GM12878 (cell line): ENCODE results near the gene FRMPD2. TPM values are rescaled to one million over a fixed set of nuclear protein-coding genes. Genes with fewer than 3 reads are reported as not detected.

ENCODE experiments used
- E2F4 ChIP-seq: IDR thresholded peaks from 2 replicates; pipeline ENCODE4 v1.6.1; 2012; ENCODE audit warnings: low read depth, low read length, improper control_type of control experiment
- ESRRA ChIP-seq: IDR thresholded peaks from 2 replicates; pipeline ENCODE4 v1.6.1; 2012; ENCODE audit warnings: mild to moderate bottlenecking, low read length, improper control_type of control experiment
- EZH2 ChIP-seq: IDR thresholded peaks from 2 replicates; pipeline ENCODE4 v1.6.1; 2012; ENCODE audit warnings: low read depth, mild to moderate bottlenecking, control low read depth, inconsistent platforms, low read length, borderline replicate concordance; ENCODE audit not compliant: control insufficient read depth
- MYB ChIP-seq: fragments of 150-350 bp; IDR thresholded peaks from 2 replicates; pipeline ENCODE4 v1.6.1; 2014; ENCODE audit warnings: mild to moderate bottlenecking, low read depth, low read length, borderline replicate concordance
- RELB ChIP-seq: fragments of 450-650 bp; IDR thresholded peaks from 2 replicates; pipeline ENCODE4 v1.6.1; 2017; ENCODE audit warnings: low read depth, mild to moderate bottlenecking, moderate library complexity
- TCF3 ChIP-seq: IDR thresholded peaks from 2 replicates; pipeline ENCODE4 v1.6.1; 2012; ENCODE audit warnings: low read depth, mild to moderate bottlenecking, low read length, borderline replicate concordance; ENCODE audit not compliant: insufficient read depth
- polyA plus RNA-seq, 11 experiments: library from polyadenylated mRNA; depleted of rRNA in 4 of 11; unstranded in 6 of 11; stranded (reverse) in 5 of 11; fragments of >200 nt; fragmentation: Nextera tagmentation in 4 of 11; fragmentation: Illumina TruSeq in 1 of 11; extraction: Ambion mirVana in 4 of 11; extraction: Trizol in 1 of 11; gene quantifications; 1 replicate in 1 of 11; 2 replicates in 10 of 11; pipeline versions ENCODE4 v1.2.1 to v1.2.3, GENCODE V29; 2011 to 2016; ENCODE audit warnings: inconsistent platforms in 2 of 11, missing spikeins in 2 of 11, low read depth in 1 of 11
- total RNA-seq, 4 experiments: library from RNA; depleted of rRNA in 3 of 4; stranded (reverse); fragments of >200 nt in 3 of 4; fragmentation: Illumina TruSeq in 1 of 4; extraction: Trizol in 1 of 4; gene quantifications; 2 replicates each; pipeline versions ENCODE4 v1.2.1 to v1.2.3, GENCODE V29; 2013 to 2021
- TF ChIP-seq, protein P1 (sequence below): fragments of 450-650 bp; conservative IDR thresholded peaks from 2 replicates; pipeline ENCODE4 v1.6.1; 2017; ENCODE audit warnings: mild to moderate bottlenecking, moderate library complexity
- TF ChIP-seq, protein P2 (sequence below): fragments of 150-350 bp; IDR thresholded peaks from 2 replicates; pipeline ENCODE4 v1.6.1; 2016; ENCODE audit warnings: low read depth, low read length

FRMPD2 gene
- total and polyA plus RNA-seq, 10 of the 15 experiments (the other 5 are each of a cell fraction or from before 2014, with no cell fraction given), result 0.38 to 5.7 (median 1.4) TPM

DNA sequence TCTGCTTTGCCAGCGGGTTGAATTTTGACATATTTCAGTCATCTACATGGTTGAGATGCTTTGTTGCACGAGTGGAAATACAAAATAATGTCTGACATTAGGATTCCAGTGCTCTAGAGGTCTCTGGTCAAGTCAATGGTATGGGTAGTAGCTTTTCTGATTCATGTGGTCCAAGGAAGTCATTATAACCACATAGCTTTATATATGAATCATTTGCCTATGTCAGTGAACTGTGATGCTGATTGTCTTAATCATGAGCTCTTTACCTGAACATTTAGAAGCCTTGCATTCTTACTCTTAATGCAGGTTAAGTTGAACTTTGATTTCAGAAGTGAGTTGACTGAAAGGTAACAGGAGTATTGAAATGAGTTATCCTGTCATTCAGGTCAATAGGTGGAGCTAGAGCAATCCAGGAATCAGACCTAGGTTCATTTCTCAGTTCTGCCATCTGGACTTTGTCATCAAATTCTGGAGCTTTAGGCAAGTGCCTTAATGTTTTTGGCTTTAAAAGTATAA is 35.3 kb upstream of the FRMPD2 start (continued):
- TF ChIP-seq RELB, result no peak
- TF ChIP-seq MYB, result no peak
- no peak for TF ChIP-seq E2F4
- TF ChIP-seq, protein P1, sequence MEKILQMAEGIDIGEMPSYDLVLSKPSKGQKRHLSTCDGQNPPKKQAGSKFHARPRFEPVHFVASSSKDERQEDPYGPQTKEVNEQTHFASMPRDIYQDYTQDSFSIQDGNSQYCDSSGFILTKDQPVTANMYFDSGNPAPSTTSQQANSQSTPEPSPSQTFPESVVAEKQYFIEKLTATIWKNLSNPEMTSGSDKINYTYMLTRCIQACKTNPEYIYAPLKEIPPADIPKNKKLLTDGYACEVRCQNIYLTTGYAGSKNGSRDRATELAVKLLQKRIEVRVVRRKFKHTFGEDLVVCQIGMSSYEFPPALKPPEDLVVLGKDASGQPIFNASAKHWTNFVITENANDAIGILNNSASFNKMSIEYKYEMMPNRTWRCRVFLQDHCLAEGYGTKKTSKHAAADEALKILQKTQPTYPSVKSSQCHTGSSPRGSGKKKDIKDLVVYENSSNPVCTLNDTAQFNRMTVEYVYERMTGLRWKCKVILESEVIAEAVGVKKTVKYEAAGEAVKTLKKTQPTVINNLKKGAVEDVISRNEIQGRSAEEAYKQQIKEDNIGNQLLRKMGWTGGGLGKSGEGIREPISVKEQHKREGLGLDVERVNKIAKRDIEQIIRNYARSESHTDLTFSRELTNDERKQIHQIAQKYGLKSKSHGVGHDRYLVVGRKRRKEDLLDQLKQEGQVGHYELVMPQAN, result no peak
- TF ChIP-seq EZH2, result no peak
- TF ChIP-seq, protein P2, sequence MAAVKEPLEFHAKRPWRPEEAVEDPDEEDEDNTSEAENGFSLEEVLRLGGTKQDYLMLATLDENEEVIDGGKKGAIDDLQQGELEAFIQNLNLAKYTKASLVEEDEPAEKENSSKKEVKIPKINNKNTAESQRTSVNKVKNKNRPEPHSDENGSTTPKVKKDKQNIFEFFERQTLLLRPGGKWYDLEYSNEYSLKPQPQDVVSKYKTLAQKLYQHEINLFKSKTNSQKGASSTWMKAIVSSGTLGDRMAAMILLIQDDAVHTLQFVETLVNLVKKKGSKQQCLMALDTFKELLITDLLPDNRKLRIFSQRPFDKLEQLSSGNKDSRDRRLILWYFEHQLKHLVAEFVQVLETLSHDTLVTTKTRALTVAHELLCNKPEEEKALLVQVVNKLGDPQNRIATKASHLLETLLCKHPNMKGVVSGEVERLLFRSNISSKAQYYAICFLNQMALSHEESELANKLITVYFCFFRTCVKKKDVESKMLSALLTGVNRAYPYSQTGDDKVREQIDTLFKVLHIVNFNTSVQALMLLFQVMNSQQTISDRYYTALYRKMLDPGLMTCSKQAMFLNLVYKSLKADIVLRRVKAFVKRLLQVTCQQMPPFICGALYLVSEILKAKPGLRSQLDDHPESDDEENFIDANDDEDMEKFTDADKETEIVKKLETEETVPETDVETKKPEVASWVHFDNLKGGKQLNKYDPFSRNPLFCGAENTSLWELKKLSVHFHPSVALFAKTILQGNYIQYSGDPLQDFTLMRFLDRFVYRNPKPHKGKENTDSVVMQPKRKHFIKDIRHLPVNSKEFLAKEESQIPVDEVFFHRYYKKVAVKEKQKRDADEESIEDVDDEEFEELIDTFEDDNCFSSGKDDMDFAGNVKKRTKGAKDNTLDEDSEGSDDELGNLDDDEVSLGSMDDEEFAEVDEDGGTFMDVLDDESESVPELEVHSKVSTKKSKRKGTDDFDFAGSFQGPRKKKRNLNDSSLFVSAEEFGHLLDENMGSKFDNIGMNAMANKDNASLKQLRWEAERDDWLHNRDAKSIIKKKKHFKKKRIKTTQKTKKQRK, result no peak
- no peak for TF ChIP-seq TCF3
- no peak for TF ChIP-seq ESRRA
